HG02798 (cell line): Measurements from ENCODE around the gene TMEM255B.

ENCODE experiments used
- ATAC-seq: cut with Tn5 transposase; IDR thresholded peaks from one replicate; pipeline ENCODE4 v1.9.1; 2021; ENCODE audit warnings: mild to moderate bottlenecking; ENCODE audit not compliant: unreplicated experiment, poor library complexity

Gene TMEM255B

DNA sequence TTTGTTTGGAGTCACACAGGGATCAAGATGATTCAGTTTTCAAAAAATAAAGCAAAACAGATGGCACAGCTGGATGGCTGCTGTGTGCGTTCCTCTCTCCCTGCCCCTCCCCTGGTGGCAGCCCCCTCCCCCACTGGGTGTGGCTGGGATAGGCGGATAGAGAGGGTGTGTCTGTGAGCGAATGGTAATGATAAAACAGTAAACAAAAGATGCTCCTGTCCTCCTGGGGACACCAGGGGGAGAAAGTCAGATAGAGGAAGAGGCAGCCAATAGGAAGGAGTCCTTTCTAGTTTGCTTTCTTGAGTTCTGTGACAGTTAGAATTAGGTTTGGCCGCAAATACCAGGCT is 6.5 kb downstream of the TMEM255B start:
- no peak for ATAC-seq

DNA sequence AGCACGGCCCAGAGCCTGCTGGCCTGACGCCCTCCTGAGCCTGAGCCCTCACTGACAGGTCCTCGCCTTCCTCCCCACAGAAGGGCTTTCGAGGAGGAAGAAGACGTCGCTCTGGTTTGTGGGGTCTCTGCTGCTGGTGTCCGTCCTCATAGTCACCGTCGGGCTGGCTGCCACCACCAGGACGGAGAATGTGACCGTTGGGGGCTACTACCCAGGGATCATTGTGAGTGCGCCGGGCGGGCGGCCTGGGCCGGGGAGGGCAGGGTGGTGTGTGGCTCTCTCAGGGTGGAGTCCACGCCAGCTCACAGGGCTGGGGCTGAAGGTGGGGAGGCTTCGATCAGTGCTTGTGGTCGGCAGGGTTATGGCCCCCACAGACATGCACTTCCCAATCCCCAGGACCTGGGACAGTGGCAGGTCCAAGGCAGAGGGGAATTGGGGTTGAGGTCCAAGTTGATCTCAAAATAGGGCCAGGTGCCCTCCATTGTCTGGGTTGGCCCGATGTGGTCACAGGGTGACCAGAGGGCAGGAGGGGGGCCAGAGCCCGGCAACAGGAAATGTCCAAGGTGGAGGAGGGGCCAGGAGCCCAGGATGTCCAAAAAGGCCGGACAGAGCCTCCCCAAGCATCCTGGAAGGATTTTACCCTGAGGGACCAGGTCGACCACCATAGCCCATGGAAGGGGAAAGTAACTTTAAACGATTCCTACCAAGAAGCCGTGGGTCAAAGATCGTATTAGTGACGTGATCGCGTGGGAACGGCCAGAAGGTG is 7.2 kb downstream of the TMEM255B start:
- no peak for ATAC-seq

DNA sequence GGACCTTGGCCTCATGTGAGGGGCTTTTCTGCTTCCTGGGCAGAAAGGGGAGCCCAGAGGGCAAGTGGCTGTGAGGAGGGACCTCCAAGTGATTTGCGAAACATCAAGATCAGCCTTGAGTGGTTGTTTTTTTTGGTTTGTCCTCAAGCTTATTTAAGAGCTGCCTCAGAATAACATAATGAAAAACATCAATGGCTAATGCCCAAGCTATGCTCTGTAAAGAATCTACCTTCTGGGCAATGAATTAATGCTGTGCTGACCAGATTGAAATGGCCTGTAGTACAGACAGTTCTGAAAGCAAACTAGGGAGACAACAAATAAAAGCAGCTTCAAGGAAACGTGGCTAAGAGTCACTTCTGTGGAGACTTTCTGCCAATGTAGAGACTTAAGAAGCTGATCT is 8.3 kb downstream of the TMEM255B start:
- ATAC-seq = no peak

DNA sequence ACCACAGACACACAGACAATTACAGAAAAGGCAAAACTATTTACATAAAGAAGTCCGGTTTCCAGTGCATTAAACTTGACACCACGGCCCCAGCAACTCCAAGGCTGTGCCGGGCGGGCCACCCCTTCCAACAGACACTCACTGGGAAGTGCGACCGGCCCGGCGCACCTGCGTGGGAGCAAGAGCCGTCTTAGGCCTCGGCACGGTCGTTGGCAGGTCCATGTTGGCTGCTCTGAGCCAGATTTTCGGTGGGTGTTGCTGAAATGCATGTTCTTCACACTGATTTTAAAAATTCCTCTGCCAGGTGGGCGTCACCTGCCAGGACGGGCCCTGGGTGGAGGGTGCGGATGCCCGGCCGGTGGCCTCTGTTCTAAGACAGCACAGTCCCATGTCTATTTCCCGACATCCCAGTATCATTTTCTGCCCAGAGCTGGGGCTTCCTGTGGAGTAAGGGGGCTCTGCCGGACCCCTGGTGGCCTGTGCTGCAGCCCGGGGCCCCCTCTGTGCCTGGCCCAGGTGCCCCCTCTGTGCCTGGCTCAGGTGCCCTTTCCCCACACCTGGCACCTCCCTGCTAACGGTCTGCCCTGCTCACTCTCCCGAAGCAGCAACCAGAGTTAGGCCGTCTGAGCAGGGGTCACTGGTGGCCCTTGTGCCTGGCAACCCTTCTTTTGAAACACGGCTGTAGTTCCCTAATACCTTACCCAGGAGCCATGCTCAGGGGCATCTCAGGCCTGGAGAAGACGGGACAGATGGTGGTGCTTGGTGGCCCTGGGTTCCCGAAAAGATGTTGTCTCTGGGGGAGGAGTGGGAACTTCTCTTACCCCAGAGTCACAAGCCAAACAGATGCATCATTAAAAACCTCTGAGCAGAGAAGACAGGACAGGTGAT is 9.2 kb downstream of the TMEM255B start:
- no peak for ATAC-seq

DNA sequence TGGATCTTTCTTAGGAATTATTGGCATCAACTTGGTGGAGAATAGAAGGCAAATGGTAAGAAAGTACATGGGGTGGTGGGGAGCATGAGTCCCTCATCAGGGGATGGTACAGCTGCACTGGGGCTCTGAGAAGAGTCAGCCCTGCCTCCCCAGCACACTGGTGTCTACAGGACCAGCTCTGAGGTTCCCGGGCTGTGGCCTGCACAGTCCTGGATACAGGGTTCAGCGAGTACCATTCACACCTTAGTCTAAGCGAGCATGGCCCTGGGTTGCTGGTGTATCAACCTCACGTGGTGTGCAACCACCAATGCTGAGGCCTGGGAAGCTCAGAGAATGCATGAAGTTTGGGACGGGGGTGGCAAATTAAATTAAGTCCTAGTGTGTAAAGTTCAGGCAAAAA is 10.1 kb downstream of the TMEM255B start:
- no peak for ATAC-seq

DNA sequence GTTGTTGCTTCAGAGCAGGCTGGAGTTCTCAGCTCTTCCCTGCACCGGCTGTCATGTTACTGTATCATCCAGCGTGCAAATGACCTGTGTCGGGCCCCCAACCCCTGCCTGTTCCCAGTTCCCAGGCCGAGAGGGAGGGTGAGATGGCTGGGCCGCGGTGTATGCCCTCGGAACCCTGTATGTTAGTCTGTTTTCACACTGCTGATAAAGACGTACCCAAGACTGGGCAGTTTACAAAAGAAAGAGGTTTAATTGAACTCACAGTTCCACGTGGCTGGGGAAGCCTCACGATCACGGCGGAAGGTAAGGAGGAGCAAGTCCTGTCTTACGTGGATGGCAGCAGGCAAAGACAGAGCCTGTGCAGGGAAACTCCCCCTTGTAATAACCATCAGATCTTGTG is 10.9 kb downstream of the TMEM255B start:
- ATAC-seq = no peak

DNA sequence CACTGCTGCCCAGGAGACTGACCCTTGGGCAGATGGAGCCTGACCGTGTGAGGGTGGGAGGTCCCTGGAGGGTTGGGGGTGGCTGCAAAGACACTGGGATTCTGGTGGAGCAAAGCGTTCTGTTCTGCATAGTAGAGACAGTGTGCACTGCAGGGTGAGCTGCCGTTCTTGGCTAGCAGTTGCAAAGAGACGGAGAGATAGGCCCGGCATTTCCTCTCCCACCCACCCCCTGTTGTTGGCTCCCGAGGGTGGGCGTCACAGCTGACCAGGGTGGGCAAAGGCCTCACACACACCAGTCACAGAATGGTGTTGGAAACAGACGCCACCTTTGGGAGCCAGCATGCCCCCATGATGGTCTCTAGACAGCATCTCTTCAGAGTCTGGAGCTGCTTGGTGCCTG is 11.4 kb downstream of the TMEM255B start:
- no peak for ATAC-seq

DNA sequence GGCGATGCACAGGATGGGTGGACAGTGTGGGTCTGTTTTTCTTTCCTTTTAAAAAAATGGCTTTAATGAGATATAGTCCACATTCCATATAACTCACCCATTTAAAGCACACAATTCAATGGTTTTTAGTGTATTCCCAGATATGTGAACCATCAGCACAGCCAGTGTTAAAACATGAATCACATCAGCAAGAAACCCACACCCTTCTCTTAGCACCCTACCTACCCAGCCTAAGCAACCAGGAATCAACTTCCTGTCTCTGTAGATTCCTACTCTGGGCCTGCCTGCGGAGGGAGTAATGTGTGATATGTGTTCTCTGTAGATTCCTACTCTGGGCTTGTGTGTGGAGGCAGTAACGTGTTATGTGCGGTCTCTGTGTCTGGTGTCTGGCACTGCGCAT is 11.9 kb downstream of the TMEM255B start:
- ATAC-seq = no peak

DNA sequence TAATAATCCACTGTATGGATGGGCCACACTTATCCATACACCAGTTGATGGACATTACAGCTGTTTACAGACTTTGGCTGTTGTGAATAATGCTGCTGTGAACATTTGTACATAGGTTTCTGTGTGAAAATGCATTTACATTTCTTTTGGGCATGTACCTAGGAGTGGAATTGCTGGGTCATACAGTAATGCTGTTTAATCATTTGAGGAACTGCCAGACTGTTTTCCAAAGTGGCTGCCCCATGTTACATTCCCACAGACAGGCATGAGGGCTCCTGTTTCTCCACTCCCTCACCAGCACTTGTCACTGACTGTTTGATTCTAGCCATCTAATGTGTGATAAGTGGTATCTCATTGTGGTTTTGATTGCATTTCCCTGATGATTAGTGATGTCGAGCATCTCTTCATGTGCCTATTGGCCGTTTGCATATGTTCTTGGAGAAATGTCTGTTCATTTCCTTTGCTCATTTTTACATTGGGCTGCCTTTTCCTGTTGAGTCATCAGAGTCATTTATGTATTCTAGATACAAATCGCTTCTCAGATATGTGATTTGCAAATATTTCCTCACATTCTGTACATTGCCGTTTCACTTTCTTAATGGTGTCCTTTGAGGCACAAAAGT is 12.8 kb downstream of the TMEM255B start:
- ATAC-seq = no peak

DNA sequence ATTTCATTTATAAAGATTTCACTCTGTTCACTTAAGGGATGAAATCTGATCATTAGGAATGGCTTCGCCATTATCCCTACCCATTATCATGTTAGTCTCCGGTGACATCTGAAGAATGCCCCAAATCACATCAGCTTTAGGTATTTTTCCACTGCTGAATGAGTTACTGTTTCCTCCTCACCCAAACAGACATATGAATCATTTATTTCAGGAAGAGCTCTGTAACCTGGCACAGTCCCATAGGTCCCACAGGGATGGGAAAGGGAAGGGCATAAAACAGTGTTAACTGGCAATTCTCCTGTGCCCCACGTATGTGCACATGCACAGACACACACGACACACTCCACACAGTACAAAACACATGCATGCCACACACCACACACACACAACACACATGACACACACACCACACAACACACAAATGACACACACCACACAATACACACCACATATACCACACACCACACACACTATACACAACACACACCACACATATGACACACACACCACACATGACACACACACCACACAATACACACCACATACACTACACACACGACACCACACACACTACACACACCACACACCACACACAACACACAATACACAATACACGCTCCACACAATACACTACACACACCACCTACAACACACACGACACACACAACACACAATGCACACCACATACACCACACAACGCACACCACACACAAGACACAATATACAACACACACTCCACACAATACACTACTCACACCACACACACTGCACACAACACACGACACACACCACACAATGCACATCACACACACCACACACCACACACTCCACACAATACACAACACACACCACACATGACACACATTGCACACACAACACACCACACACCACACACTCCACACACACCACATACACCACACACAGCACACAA is 15.4 kb downstream of the TMEM255B start:
- ATAC-seq = no peak

DNA sequence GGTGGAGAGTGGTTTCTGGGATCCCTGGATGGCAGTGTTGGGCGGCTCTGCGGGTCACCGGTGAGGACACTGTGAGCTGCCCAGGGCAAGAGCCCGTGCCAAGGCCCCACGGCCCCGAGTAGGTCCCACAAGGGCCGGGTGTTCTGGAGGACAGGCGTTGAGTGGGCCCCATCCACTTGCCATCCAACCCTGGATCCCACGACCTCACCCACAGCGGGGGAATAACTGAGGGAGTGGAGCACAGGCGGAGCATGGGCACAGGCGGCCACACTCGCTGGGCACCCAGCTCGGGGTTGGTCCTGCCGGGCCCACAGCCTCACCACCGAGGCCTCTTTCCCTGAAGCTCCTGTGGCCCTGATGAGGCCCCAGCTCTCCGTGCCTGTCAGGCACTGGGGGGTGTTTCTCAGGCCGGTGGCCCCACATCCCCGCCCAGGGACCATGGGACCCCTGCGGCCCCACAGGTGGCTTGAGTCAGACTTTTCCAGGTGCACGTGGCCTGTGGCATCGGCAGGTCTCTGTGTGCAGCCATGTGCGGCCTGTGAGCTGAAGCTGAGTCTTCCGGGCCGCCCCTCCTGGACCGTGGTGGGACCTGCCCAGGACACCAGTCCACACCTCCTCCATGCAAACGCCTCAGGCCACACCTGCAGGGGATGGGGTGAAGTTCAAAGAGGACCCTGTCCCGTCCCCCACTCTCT is 16.6 kb downstream of the TMEM255B start:
- ATAC-seq = no peak

DNA sequence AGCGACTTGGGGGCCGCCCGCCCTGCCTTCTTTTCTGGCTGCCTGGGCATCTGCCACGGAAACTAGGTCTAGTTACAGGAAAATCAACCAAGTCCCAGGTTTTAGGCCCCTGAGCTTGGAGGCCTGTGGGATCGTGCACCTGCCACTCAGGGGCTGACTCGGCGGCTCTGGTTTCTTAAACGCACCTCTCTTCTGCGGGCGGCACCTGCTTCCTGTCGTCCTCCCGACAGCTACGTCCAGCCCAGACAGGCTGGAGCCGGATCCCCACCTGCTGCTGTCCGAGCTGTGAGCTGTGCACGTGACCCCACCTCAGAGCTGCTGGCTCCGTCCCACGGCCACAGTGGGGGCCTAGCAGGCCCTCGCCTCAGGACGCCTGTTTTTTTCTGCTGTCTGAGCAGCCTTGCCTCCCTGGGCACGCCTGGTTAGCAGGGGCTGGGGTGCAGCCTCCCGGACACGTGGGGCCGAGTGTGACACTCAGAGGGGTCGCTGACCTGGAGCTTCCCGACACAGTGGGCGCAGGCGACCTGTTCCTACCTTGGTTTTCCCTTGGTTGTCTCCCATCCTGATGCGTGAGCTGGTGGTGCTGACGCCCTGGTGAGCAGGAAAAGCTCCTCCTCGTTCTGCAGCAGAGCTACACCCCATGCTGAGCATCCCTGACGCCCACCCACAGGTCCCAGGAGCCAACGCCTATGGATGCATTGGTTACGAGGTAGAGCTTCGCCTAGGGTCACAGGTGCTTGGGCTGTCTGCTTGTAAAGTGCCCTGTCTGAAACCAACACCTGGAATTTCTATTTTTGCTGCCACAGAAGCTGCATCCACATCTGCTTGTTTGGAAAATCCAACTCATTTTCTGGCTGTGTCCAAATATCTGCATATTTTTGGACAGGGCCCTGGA is 17.5 kb downstream of the TMEM255B start:
- no peak for ATAC-seq

DNA sequence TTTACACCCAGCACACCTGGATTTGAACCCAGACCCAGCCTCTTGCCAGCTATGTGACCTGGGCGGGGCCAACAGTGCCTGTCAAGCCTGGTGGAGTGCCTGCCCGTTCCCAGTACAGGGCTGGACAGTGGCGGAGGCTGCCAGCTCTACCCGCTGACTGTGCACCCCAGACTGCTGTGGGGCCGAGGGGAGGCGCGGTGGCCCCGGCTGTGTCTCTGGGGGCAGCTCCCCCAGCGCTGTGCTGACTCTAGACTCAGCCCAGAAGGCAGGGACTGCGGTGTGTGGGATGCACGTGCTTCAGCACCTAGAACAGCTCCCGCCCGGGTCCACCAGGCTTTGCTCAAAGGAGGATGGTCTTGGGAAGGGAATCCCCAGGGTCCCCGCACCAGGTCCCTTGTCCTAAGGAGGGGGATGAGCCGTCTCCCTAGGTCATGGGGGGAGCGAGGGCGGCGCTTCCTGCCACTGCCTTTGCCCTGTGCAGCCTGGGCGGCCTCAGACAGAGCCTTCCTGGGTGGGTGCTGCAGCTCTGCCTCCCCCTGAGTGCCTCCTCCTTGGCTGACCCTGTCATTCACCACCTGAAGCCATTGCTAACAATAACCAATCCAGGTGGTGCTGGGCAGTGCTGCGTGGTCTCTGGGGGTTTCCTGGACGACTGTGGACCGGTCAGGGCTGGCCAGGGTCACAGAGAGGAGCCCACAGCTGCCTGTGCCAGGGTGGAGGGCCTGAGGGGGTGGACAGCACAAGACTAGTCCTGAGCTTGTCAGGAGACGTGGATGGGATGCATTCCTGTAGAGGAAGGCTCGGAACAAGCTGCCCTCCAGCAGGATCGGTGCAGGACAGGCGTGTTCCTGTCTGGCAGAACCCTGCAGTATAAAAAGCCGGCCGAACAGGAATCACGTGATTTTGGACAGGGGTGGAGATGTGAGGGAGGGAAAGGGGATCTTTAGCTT is 18.6 kb downstream of the TMEM255B start:
- no peak for ATAC-seq

DNA sequence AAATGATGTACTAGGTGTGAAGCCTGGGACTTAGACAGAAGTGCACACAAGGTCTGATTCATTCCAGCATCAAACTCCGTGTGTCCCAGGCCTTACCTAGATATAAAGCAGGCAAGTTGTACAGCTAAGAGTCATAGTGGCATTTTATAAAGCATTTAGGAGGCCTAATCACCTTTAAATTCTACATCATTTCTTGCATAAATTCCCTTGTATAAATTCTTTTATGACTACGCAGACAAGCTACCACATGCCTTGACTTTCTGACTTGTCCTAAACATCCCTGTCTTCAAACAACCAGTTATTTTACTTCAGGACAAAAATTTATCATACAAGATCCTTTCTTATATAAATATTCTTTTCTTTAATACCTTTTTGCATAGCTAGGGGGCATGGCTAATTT is 22.5 kb downstream of the TMEM255B start:
- no peak for ATAC-seq

DNA sequence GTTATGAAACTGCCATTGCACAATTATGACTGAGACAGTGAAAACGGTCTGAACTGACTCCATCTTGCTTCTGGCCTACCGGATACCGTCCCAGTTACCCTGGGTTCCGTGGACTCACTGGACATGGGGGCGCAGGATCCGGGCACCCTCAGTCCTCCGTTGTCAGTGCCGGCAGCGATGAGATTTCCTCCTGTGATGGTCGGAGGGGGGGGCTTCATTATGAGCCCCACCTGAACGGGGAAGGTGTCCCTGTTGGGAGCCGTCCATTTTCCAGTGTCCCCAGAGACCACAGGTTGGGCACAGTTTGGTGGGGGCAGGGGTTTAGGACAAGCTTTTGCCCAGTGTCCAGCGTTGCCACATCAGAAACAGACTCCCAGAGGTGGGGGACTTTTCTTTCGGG is 23.4 kb downstream of the TMEM255B start:
- no peak for ATAC-seq

DNA sequence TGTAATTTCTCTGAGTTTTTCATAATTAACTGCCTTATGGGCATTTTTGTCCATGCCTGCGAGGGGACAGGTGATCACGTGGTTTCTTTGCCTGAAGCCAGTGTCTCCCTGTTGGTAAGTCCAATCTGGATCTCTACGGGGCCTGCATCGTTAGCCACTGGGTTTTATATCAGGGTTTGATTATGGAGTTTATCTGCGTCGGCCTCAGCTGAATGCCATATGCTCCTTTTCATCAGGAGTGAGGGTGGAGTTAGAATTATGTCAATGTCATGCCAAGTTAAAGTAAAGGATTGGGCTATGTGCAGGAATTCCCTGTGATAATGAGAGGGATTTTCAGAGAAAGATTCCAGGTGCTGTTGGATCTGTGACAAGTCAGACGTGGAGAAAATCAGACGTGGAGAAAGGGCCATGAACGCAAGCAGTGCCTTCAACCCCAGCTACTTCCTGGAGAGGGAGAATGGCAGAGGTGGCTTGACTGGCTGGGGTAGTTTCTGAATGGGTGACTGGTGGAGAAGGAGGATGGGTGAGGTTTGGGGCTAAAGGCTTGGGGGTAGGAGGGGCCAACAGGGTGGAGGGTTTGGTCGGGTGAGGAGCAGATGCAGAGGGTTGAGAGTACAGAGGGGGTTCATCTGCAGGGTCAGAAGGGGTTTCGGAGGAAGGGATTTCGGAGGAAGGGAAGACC is 24.3 kb downstream of the TMEM255B start:
- no peak for ATAC-seq
